ENCODE data around the gene FRS2. TPM values are rescaled to one million over a fixed set of nuclear protein-coding genes. Genes with fewer than 3 reads are reported as not detected.

FRS2 gene
- polyA plus RNA-seq, 1 donor from 2014 or later, result 20.2 TPM

GRCh38 chr12:69483700-69484099 lies 13.5 kb downstream of the FRS2 start (continued):
- no peak for TF ChIP-seq RAD21 (conservative IDR thresholded peaks at IDR 0.05)
- no peak for TF ChIP-seq EZH2 (IDR thresholded peaks at IDR 0.05; ENCODE audit: borderline replicate concordance, insufficient read depth, low read length, poor library complexity, severe bottlenecking)

GRCh38 chr12:69484428-69484827 lies 14.2 kb downstream of the FRS2 start:
- Histone ChIP-seq H3K9me3 (ENCODE audit: low read length) (peaks cover 4% of the 10 kb centered on the region), H3K9ac (ENCODE audit: low read length) (no peak overlapping the region), H3K4me3 (ENCODE audit: low read length) (no peak overlapping the region), H3F3A (ENCODE audit: insufficient read depth, low read length, poor library complexity, severe bottlenecking) (no peaks in the 10 kb centered on the region), H3K36me3 (ENCODE audit: insufficient read depth, low read length) (no peaks in the 10 kb centered on the region), H4K20me1 (ENCODE audit: insufficient read depth) (no peaks in the 10 kb centered on the region), H2AFZ (ENCODE audit: low read depth, low read length) (no peak overlapping the region), H3K27me3 (ENCODE audit: insufficient read depth, low read depth, low read length) (no peaks in the 10 kb centered on the region), H3K4me2 (ENCODE audit: low read length) (no peak overlapping the region), H3K9me2 (ENCODE audit: insufficient read depth, low read length) (no peaks in the 10 kb centered on the region), H3K27ac (ENCODE audit: low read length) (no peak overlapping the region), H3K79me2 (replicated peaks; ENCODE audit: insufficient read depth, low read length) (peaks cover 76% of the 10 kb centered on the region)
- no peak for TF ChIP-seq EZH2 (IDR thresholded peaks at IDR 0.05; ENCODE audit: borderline replicate concordance, insufficient read depth, low read length, poor library complexity, severe bottlenecking)
- TF ChIP-seq TAF1 (IDR thresholded peaks at IDR 0.05; ENCODE audit: low read depth), result no peak
- no peak for TF ChIP-seq REST (IDR thresholded peaks at IDR 0.05; ENCODE audit: borderline replicate concordance)
- TF ChIP-seq MXI1 (conservative IDR thresholded peaks at IDR 0.05; ENCODE audit: poor library complexity, severe bottlenecking), result no peak
- no peak for TF ChIP-seq POLR2AphosphoS5 (IDR thresholded peaks at IDR 0.05)
- TF ChIP-seq RAD21 (conservative IDR thresholded peaks at IDR 0.05), result no peak
- no peak for TF ChIP-seq SMC3 (conservative IDR thresholded peaks at IDR 0.05; ENCODE audit: poor library complexity)
- TF ChIP-seq CTCF (IDR thresholded peaks at IDR 0.05; ENCODE audit: poor library complexity, severe bottlenecking), result no peak
- no peak for TF ChIP-seq EP300 (conservative IDR thresholded peaks at IDR 0.05; ENCODE audit: poor library complexity, severe bottlenecking)

- TF ChIP-seq RAD21 (conservative IDR thresholded peaks at IDR 0.05) (no peak), MXI1 (conservative IDR thresholded peaks at IDR 0.05; ENCODE audit: poor library complexity, severe bottlenecking) (no peak), CTCF (IDR thresholded peaks at IDR 0.05; ENCODE audit: poor library complexity, severe bottlenecking) (no peak), POLR2AphosphoS5 (IDR thresholded peaks at IDR 0.05) (no peak), EZH2 (IDR thresholded peaks at IDR 0.05; ENCODE audit: borderline replicate concordance, insufficient read depth, low read length, poor library complexity, severe bottlenecking) (no peak)
- H3K4me3 ChIP-seq (ENCODE audit: low read length), result no peak overlapping the region
- H3K79me2 ChIP-seq (replicated peaks; ENCODE audit: insufficient read depth, low read length), result peaks cover 57% of the 10 kb centered on the region
- H3K27ac ChIP-seq (ENCODE audit: low read length), result no peak overlapping the region
- H3K4me2 ChIP-seq (ENCODE audit: low read length), result no peak overlapping the region
- H3K9ac ChIP-seq (ENCODE audit: low read length), result no peak overlapping the region
- no peaks in the 10 kb centered on the region for H3F3A ChIP-seq (ENCODE audit: insufficient read depth, low read length, poor library complexity, severe bottlenecking)
- H4K20me1 ChIP-seq (ENCODE audit: insufficient read depth), result no peaks in the 10 kb centered on the region
- H3K9me3 ChIP-seq (ENCODE audit: low read length), result peaks cover 4% of the 10 kb centered on the region
- no peaks in the 10 kb centered on the region for H3K36me3 ChIP-seq (ENCODE audit: insufficient read depth, low read length)
- no peak overlapping the region for H2AFZ ChIP-seq (ENCODE audit: low read depth, low read length)
- H3K27me3 ChIP-seq (ENCODE audit: insufficient read depth, low read depth, low read length), result no peaks in the 10 kb centered on the region
- H3K9me2 ChIP-seq (ENCODE audit: insufficient read depth, low read length), result no peaks in the 10 kb centered on the region
Measured at GRCh38 chr12:69490920-69491643, 20.9 kb downstream of the FRS2 start.

All from neural cell (in vitro differentiated cells).